HEK293 (cell line): ENCODE data around the gene RPN1.

Experiments
- CTCF ChIA-PET: fragments of 350-600 bp; formaldehyde crosslinking; extraction: SDS; loops from one replicate; lab custom pipeline; 2021; ENCODE audit warnings: antibody characterized with exemption; lab: Yijun Ruan, JAX
- POLR2A ChIA-PET: fragments of 300-600 bp; formaldehyde crosslinking; extraction: SDS; loops from one replicate; lab custom pipeline; 2020; ENCODE audit warnings: antibody characterized with exemption, inconsistent platforms; lab: Yijun Ruan, JAX
- H3K27ac ChIP-seq: fragments of 200-500 bp; sonication (Bioruptor generic); 2 replicates; pipeline ENCODE4 v1.5.1; 2014; ENCODE audit warnings: low read depth, low read length, control low read depth, inconsistent platforms; ENCODE audit errors: extremely low read depth
- H3K36me3 ChIP-seq, 2 experiments: fragments of 200-500 bp in 1 of 2; sonication (Bioruptor generic) in 1 of 2; 1 replicate in 1 of 2; 2 replicates in 1 of 2; pipeline ENCODE4 v1.5.1; 2014 to 2017; ENCODE audit warnings: inconsistent platforms in 2 of 2, low read length in 2 of 2; ENCODE audit not compliant: control insufficient read depth in 2 of 2, insufficient read depth in 1 of 2
- H3K4me1 ChIP-seq: fragments of 200-500 bp; sonication (Bioruptor generic); 2 replicates; pipeline ENCODE4 v1.5.1; 2014; ENCODE audit warnings: mild to moderate bottlenecking, low read length, inconsistent platforms; ENCODE audit not compliant: control insufficient read depth, insufficient read depth
- H3K4me3 ChIP-seq: 2 replicates; pipeline ENCODE4 v1.5.1; 2011; ENCODE audit warnings: low read depth, mild to moderate bottlenecking, control low read depth, low read length, moderate library complexity
- H3K9me3 ChIP-seq: fragments of 200-500 bp; sonication (Bioruptor generic); 2 replicates; pipeline ENCODE4 v1.5.1; 2014; ENCODE audit warnings: low read depth, low read length, inconsistent platforms; ENCODE audit not compliant: control insufficient read depth, insufficient read depth
- GLI4 ChIP-seq: fragments of 450-650 bp; formaldehyde crosslinking; IDR thresholded peaks from 2 replicates; pipeline ENCODE4 v1.5.1; 2016; ENCODE audit warnings: missing biosample characterization, missing genetic modification characterization
- HOXC10 ChIP-seq: sonication (generic); formaldehyde crosslinking; IDR thresholded peaks from 2 replicates; pipeline ENCODE4 v1.8.1; 2023; ENCODE audit warnings: mild to moderate bottlenecking, missing genetic modification reagents
- PRDM1 ChIP-seq: fragments of 450-650 bp; formaldehyde crosslinking; IDR thresholded peaks from 2 replicates; pipeline ENCODE4; 2016; ENCODE audit warnings: missing biosample characterization, missing genetic modification characterization
- ZNF266 ChIP-seq: fragments of 450-650 bp; formaldehyde crosslinking; IDR thresholded peaks from 2 replicates; pipeline ENCODE4 v1.5.1; 2016; ENCODE audit warnings: missing biosample characterization, missing genetic modification characterization, low read depth
- ZNF274 ChIP-seq, 2 experiments: fragments of 200-500 bp in 1 of 2; fragments of 450-650 bp in 1 of 2; sonication (Bioruptor generic) in 1 of 2; formaldehyde crosslinking in 1 of 2; IDR thresholded peaks; 2 replicates each; pipeline versions ENCODE4 v1.5.1 to v1.6.1; 2014 to 2016; ENCODE audit warnings: borderline replicate concordance in 1 of 2, inconsistent platforms in 1 of 2, low read length in 1 of 2, missing biosample characterization in 1 of 2, missing genetic modification characterization in 1 of 2
- ZNF311 ChIP-seq: fragments of 450-650 bp; formaldehyde crosslinking; IDR thresholded peaks from 2 replicates; pipeline ENCODE4 v1.5.1; 2017; ENCODE audit warnings: missing biosample characterization, missing genetic modification characterization, borderline replicate concordance
- ZNF514 ChIP-seq: fragments of 450-650 bp; formaldehyde crosslinking; IDR thresholded peaks from 2 replicates; pipeline ENCODE4 v1.5.1; 2016; ENCODE audit warnings: missing biosample characterization, missing genetic modification characterization
- ZNF660 ChIP-seq: fragments of 450-650 bp; IDR thresholded peaks from 2 replicates; pipeline ENCODE4 v1.5.1; 2018; ENCODE audit warnings: missing biosample characterization, mild to moderate bottlenecking, missing genetic modification characterization
- ZNF677 ChIP-seq: fragments of 450-650 bp; IDR thresholded peaks from 2 replicates; pipeline ENCODE4 v1.5.0; 2018; ENCODE audit warnings: missing biosample characterization, mild to moderate bottlenecking, missing genetic modification characterization, moderate library complexity
- ZNF777 ChIP-seq: fragments of 450-650 bp; formaldehyde crosslinking; IDR thresholded peaks from 2 replicates; pipeline ENCODE4 v1.5.1; 2017; ENCODE audit warnings: missing biosample characterization, missing genetic modification characterization, borderline replicate concordance
- ZNF785 ChIP-seq: fragments of 450-650 bp; formaldehyde crosslinking; IDR thresholded peaks from 2 replicates; pipeline ENCODE4 v1.5.1; 2016; ENCODE audit warnings: missing biosample characterization, missing genetic modification characterization
- TF ChIP-seq, protein P1 (sequence below): fragments of 450-650 bp; formaldehyde crosslinking; IDR thresholded peaks from 2 replicates; pipeline ENCODE4 v1.5.1; 2016; ENCODE audit warnings: missing biosample characterization, missing genetic modification characterization
- TF ChIP-seq, protein P2 (sequence below): fragments of 450-650 bp; formaldehyde crosslinking; IDR thresholded peaks from 2 replicates; pipeline ENCODE4 v1.5.1; 2016; ENCODE audit warnings: missing biosample characterization, missing genetic modification characterization
- TF ChIP-seq, protein P3 (sequence below): fragments of 450-650 bp; formaldehyde crosslinking; IDR thresholded peaks from 2 replicates; pipeline ENCODE4 v1.5.1; 2016; ENCODE audit warnings: missing biosample characterization, missing genetic modification characterization
- TF ChIP-seq, protein P4 (sequence below): fragments of 450-650 bp; formaldehyde crosslinking; IDR thresholded peaks from 2 replicates; pipeline ENCODE4 v1.5.1; 2017; ENCODE audit warnings: missing biosample characterization, missing genetic modification characterization

The RPN1 gene

DNA sequence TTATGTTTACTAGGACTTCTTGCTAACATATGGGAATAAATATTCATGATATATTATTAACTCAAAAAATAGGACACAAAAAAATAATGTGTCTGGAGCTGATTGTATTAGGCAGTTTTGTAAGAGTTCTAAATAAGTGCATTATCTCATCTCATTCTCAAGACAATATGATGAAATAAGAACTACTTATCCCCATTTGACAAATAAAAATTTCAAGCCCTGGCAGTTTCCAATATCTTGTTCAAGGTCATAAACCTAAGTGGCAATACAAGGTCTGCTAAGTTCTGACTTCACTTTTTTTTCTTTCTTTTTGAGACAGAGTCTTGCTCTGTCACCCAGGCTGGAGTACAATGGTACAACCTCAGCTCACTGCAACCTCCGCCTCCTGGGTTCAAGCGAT, 18.3 kb downstream of the RPN1 start:
- CTCF ChIA-PET = interaction anchor here (0.6 to 1.0 kb wide), 2 partner anchors 15 to 92 kb away, joined by 3 to 4 read pairs; no protein-coding TSS in a partner anchor
- H3K27ac ChIP-seq = no peak overlapping the region
- H3K36me3 ChIP-seq = peaks cover 37 to 69% of the 10 kb centered on the region in 2 experiments
- no peaks in the 10 kb centered on the region for H3K4me1 ChIP-seq
- no peak for TF ChIP-seq ZNF677 (tag by site-specific recombination)
- TF ChIP-seq, protein P1, sequence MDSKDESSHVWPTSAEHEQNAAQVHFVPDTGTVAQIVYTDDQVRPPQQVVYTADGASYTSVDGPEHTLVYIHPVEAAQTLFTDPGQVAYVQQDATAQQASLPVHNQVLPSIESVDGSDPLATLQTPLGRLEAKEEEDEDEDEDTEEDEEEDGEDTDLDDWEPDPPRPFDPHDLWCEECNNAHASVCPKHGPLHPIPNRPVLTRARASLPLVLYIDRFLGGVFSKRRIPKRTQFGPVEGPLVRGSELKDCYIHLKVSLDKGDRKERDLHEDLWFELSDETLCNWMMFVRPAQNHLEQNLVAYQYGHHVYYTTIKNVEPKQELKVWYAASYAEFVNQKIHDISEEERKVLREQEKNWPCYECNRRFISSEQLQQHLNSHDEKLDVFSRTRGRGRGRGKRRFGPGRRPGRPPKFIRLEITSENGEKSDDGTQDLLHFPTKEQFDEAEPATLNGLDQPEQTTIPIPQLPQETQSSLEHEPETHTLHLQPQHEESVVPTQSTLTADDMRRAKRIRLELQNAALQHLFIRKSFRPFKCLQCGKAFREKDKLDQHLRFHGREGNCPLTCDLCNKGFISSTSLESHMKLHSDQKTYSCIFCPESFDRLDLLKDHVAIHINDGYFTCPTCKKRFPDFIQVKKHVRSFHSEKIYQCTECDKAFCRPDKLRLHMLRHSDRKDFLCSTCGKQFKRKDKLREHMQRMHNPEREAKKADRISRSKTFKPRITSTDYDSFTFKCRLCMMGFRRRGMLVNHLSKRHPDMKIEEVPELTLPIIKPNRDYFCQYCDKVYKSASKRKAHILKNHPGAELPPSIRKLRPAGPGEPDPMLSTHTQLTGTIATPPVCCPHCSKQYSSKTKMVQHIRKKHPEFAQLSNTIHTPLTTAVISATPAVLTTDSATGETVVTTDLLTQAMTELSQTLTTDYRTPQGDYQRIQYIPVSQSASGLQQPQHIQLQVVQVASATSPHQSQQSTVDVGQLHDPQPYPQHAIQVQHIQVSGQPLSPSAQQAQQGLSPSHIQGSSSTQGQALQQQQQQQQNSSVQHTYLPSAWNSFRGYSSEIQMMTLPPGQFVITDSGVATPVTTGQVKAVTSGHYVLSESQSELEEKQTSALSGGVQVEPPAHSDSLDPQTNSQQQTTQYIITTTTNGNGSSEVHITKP (tag by site-specific recombination) = peak; percentile 34; the same call in 1 of the 2 replicates
- TF ChIP-seq ZNF777 (tag by site-specific recombination) = no peak
- no peak for TF ChIP-seq PRDM1
- TF ChIP-seq, all 188 proteins: peak for 1
- Histone ChIP-seq H3K9me3 (no peaks in the 10 kb centered on the region), H3K4me3 (no peak overlapping the region)
- POLR2A ChIA-PET = no interaction called here

DNA sequence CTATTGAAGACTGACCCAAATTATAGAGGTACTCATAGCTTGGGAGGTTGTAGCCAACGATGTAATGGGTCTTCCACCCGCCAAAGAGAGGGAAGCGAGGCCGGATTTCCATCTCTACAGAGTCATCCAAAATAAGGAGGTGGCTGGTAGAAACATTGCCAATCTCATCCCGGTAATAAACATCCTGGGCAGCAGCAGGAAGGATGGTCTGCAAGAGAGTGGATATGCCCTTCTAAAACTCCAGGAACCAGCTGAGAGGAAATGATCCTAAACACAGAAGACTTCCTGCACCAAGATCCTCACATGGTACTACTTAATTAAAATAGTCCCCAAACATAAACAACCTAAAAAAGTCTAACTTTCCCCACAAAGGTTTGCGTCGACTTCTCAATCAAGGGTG, 20.7 kb downstream of the RPN1 start:
- POLR2A ChIA-PET = no interaction called here
- H3K4me3 ChIP-seq = no peak overlapping the region
- H3K4me1 ChIP-seq = no peaks in the 10 kb centered on the region
- TF ChIP-seq ZNF274 (IDR thresholded peaks at IDR 0.05; ENCODE audit: low read length) (no peak), ZNF274 (tag by site-specific recombination; IDR thresholded peaks at IDR 0.05; ENCODE audit: borderline replicate concordance) (no peak), ZNF266 (tag by site-specific recombination) (no peak)
- TF ChIP-seq, protein P2, sequence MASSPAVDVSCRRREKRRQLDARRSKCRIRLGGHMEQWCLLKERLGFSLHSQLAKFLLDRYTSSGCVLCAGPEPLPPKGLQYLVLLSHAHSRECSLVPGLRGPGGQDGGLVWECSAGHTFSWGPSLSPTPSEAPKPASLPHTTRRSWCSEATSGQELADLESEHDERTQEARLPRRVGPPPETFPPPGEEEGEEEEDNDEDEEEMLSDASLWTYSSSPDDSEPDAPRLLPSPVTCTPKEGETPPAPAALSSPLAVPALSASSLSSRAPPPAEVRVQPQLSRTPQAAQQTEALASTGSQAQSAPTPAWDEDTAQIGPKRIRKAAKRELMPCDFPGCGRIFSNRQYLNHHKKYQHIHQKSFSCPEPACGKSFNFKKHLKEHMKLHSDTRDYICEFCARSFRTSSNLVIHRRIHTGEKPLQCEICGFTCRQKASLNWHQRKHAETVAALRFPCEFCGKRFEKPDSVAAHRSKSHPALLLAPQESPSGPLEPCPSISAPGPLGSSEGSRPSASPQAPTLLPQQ (tag by site-specific recombination) = no peak
- H3K36me3 ChIP-seq = peaks cover 26 to 75% of the 10 kb centered on the region in 2 experiments
- H3K9me3 ChIP-seq = no peaks in the 10 kb centered on the region
- H3K27ac ChIP-seq = no peak overlapping the region
- CTCF ChIA-PET = no interaction called here

DNA sequence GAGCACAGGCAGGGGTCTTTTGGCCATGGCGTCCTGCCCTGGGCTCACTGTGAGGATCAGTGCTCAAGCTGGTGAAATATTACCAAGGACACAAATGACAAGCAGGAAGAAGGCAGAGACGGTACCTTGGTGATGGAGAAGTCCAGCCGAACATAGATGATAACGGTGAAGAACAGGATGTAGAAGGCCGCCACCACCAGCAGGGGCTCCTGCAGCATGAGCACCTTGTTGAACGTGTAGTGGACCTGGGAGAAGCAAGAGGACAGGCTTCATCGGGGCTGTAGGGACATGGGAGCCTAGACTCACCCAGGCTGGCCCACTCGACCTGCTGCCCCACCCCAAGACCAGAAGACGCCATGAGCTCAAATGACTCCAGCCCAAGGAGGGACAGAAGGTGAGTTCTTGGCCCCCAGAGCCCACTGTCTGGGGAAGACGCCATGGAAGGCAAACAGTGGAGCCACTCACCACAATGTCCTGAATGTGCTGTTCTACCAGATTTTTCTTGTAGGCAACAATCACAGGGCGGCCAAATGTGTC, 25.1 kb downstream of the RPN1 start:
- Histone ChIP-seq H3K27ac (no peak overlapping the region), H3K4me1 (no peaks in the 10 kb centered on the region), H3K4me3 (no peak overlapping the region), H3K36me3 (peaks cover 39 to 91% of the 10 kb centered on the region in 2 experiments), H3K9me3 (no peaks in the 10 kb centered on the region)
- POLR2A ChIA-PET = no interaction called here
- CTCF ChIA-PET = interaction anchor here (0.6 kb wide), 1 partner anchor 22 kb away, joined by 3 read pairs; no protein-coding TSS in a partner anchor
- TF ChIP-seq ZNF311 (tag by site-specific recombination) (no peak), ZNF514 (no peak), HOXC10 (CRISPR knock-in tag) (no peak), ZNF274 (IDR thresholded peaks at IDR 0.05; ENCODE audit: low read length) (no peak), ZNF274 (tag by site-specific recombination; IDR thresholded peaks at IDR 0.05; ENCODE audit: borderline replicate concordance) (no peak), ZNF785 (tag by site-specific recombination) (no peak), ZNF660 (tag by site-specific recombination) (no peak), GLI4 (tag by site-specific recombination) (no peak)
- TF ChIP-seq, protein P1 (tag by site-specific recombination) = no peak
- TF ChIP-seq, protein P3, sequence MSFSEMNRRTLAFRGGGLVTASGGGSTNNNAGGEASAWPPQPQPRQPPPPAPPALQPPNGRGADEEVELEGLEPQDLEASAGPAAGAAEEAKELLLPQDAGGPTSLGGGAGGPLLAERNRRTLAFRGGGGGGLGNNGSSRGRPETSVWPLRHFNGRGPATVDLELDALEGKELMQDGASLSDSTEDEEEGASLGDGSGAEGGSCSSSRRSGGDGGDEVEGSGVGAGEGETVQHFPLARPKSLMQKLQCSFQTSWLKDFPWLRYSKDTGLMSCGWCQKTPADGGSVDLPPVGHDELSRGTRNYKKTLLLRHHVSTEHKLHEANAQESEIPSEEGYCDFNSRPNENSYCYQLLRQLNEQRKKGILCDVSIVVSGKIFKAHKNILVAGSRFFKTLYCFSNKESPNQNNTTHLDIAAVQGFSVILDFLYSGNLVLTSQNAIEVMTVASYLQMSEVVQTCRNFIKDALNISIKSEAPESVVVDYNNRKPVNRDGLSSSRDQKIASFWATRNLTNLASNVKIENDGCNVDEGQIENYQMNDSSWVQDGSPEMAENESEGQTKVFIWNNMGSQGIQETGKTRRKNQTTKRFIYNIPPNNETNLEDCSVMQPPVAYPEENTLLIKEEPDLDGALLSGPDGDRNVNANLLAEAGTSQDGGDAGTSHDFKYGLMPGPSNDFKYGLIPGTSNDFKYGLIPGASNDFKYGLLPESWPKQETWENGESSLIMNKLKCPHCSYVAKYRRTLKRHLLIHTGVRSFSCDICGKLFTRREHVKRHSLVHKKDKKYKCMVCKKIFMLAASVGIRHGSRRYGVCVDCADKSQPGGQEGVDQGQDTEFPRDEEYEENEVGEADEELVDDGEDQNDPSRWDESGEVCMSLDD = no peak
- TF ChIP-seq, protein P4, sequence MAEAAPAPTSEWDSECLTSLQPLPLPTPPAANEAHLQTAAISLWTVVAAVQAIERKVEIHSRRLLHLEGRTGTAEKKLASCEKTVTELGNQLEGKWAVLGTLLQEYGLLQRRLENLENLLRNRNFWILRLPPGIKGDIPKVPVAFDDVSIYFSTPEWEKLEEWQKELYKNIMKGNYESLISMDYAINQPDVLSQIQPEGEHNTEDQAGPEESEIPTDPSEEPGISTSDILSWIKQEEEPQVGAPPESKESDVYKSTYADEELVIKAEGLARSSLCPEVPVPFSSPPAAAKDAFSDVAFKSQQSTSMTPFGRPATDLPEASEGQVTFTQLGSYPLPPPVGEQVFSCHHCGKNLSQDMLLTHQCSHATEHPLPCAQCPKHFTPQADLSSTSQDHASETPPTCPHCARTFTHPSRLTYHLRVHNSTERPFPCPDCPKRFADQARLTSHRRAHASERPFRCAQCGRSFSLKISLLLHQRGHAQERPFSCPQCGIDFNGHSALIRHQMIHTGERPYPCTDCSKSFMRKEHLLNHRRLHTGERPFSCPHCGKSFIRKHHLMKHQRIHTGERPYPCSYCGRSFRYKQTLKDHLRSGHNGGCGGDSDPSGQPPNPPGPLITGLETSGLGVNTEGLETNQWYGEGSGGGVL = no peak
